K562 (cell line): ENCODE results near the gene FIG4. TPM values are rescaled to one million over a fixed set of nuclear protein-coding genes. Genes with fewer than 3 reads are reported as not detected.

Source experiments
- ATAC-seq: fragments of 200-7000 bp; cut with Tn5 transposase; 3 replicates; pipeline ENCODE4 v1.9.1; 2020; ENCODE audit warnings: moderate library complexity
- BruUV-seq: library from RNA; stranded (reverse); fragments of 400-500 nt; replicated peaks from 2 replicates; lab custom pipeline; 2021; lab: Mats Ljungman, UMichigan
- CTCF ChIA-PET: fragments of 300-600 bp; formaldehyde crosslinking; extraction: SDS; loops from one replicate; lab custom pipeline; 2021; ENCODE audit warnings: low intra/inter-chr PET ratio; lab: Yijun Ruan, JAX
- POLR2A ChIA-PET: fragments of 300-600, 350-650 bp; sonication (Branson Sonifier 250); formaldehyde crosslinking; extraction: SDS; loops from one replicate; lab custom pipeline; 2021; ENCODE audit warnings: antibody characterized with exemption, inconsistent platforms; lab: Yijun Ruan, JAX
- DNase-seq, 4 experiments: peaks; one replicate each; pipeline versions ENCODE4 v3.0.0 to v3.0.0-alpha.2; 2011 to 2018; ENCODE audit warnings: low spot score in 3 of 4, mixed read lengths in 3 of 4; ENCODE audit errors: extremely low read depth in 1 of 4
- FAIRE-seq: peaks from 2 replicates; lab custom pipeline; 2011; peaks lifted over from hg19 to GRCh38; lab: Jason Lieb, UNC
- H2AFZ ChIP-seq: 2 replicates; pipeline ENCODE4 v1.6.0; 2011; ENCODE audit warnings: low read depth, low read length, control low read depth, inconsistent platforms
- H3K27ac ChIP-seq: fragments of 200-600 bp; 3 replicates; pipeline ENCODE4 v1.8.0; 2011; ENCODE audit warnings: low read depth, mild to moderate bottlenecking, control low read depth, inconsistent platforms, low read length, moderate library complexity, mixed read lengths; ENCODE audit errors: extremely low read depth
- H3K27me3 ChIP-seq, 2 experiments: fragments of 300-600 bp in 1 of 2; 2 replicates in 1 of 2; 3 replicates in 1 of 2; pipeline versions ENCODE4 v1.6.0 to v1.8.0; 2011; ENCODE audit warnings: inconsistent platforms in 2 of 2, low read length in 2 of 2, mild to moderate bottlenecking in 1 of 2, mixed read lengths in 1 of 2, moderate library complexity in 1 of 2; ENCODE audit not compliant: control insufficient read depth in 2 of 2, insufficient read depth in 2 of 2
- H3K36me3 ChIP-seq: fragments of 300-600 bp; 3 replicates; pipeline ENCODE4 v1.8.0; 2011; ENCODE audit warnings: mild to moderate bottlenecking, low read length, inconsistent platforms; ENCODE audit not compliant: control insufficient read depth, insufficient read depth
- H3K4me1 ChIP-seq, 2 experiments: fragments of 200-600 bp in 1 of 2; replicated peaks in 1 of 2; 2 replicates in 1 of 2; 3 replicates in 1 of 2; pipeline versions ENCODE4 v1.5.1 to v1.8.0; 2011; ENCODE audit warnings: inconsistent platforms in 2 of 2, low read length in 2 of 2, mild to moderate bottlenecking in 1 of 2, mixed read lengths in 1 of 2, moderate library complexity in 1 of 2; ENCODE audit not compliant: control insufficient read depth in 2 of 2, insufficient read depth in 2 of 2
- H3K4me2 ChIP-seq: 2 replicates; pipeline ENCODE4 v1.6.1; 2011; ENCODE audit warnings: low read length, control low read depth, inconsistent platforms, mixed read lengths; ENCODE audit not compliant: insufficient read depth
- H3K4me3 ChIP-seq: fragments of 200-600 bp; sonication (generic), shearing (Covaris generic); 2 replicates; pipeline ENCODE4 v1.5.1; 2016; ENCODE audit warnings: control low read depth, inconsistent platforms
- H3K79me2 ChIP-seq: fragments of 200-600 bp; 3 replicates; pipeline ENCODE4 v1.8.0; 2011; ENCODE audit warnings: low read length, inconsistent platforms; ENCODE audit not compliant: control insufficient read depth, insufficient read depth
- H3K9ac ChIP-seq, 2 experiments: 2 replicates each; pipeline versions ENCODE4 v1.6.0 to v1.6.1; 2011; ENCODE audit warnings: low read depth in 2 of 2, low read length in 2 of 2, control low read depth in 1 of 2, inconsistent platforms in 1 of 2, mild to moderate bottlenecking in 1 of 2, mixed read lengths in 1 of 2; ENCODE audit not compliant: insufficient read depth in 1 of 2
- H3K9me1 ChIP-seq: one replicate; pipeline ENCODE4 v1.6.0; 2011; ENCODE audit warnings: inconsistent platforms, mild to moderate bottlenecking, low read length, moderate library complexity; ENCODE audit not compliant: control insufficient read depth, insufficient read depth
- H3K9me3 ChIP-seq: replicated peaks from 2 replicates; pipeline ENCODE4 v1.5.1; 2011; ENCODE audit warnings: low read depth, low read length, inconsistent platforms; ENCODE audit not compliant: control insufficient read depth, insufficient read depth
- H4K20me1 ChIP-seq: replicated peaks from 2 replicates; pipeline ENCODE4 v1.6.1; 2011; ENCODE audit warnings: low read length, inconsistent platforms, mixed read lengths; ENCODE audit not compliant: control insufficient read depth, insufficient read depth
- ATF6 ChIP-seq: sonication (generic); formaldehyde crosslinking; IDR thresholded peaks from 2 replicates; pipeline ENCODE4 v1.4.0; 2020; ENCODE audit warnings: mild to moderate bottlenecking, missing genetic modification reagents
- CBX1 ChIP-seq: sonication (generic); IDR thresholded peaks from 2 replicates; pipeline ENCODE4 v1.6.1; 2016; ENCODE audit warnings: antibody characterized with exemption, low read depth, mild to moderate bottlenecking
- DMBX1 ChIP-seq: fragments of 250-450 bp; sonication (Bioruptor Pico); IDR thresholded peaks from 2 replicates; pipeline ENCODE4 v1.8.0; 2022; ENCODE audit warnings: inconsistent platforms, mild to moderate bottlenecking, moderate library complexity, borderline replicate concordance
- FOXA3 ChIP-seq, 2 experiments: fragments of 450-650 bp in 1 of 2; sonication (generic) in 1 of 2; formaldehyde crosslinking; IDR thresholded peaks in 1 of 2; conservative IDR thresholded peaks in 1 of 2; 2 replicates each; pipeline versions ENCODE4 v1.4.0 to v1.8.0; 2020 to 2022; ENCODE audit warnings: mild to moderate bottlenecking in 2 of 2, missing genetic modification reagents in 1 of 2
- FUS ChIP-seq: fragments of 200-400 bp; formaldehyde crosslinking; optimal IDR thresholded peaks from 2 replicates; pipeline ENCODE3; 2017; ENCODE audit warnings: low read depth, low read length
- HNRNPL ChIP-seq: fragments of 200-400 bp; formaldehyde crosslinking; IDR thresholded peaks from 2 replicates; pipeline ENCODE4 v1.6.1; 2017; ENCODE audit warnings: low read depth, mild to moderate bottlenecking, low read length
- MCM3 ChIP-seq: fragments of 450-650 bp; IDR thresholded peaks from 2 replicates; pipeline ENCODE4 v1.6.1; 2016
- NR1H2 ChIP-seq: sonication (generic); formaldehyde crosslinking; IDR thresholded peaks from 2 replicates; pipeline ENCODE4 v1.4.0; 2020; ENCODE audit warnings: mild to moderate bottlenecking, missing genetic modification reagents
- NRF1 ChIP-seq, 2 experiments: fragments of 450-650 bp; IDR thresholded peaks in 1 of 2; conservative IDR thresholded peaks in 1 of 2; 2 replicates each; pipeline ENCODE4 v1.6.1; 2014; ENCODE audit warnings: mild to moderate bottlenecking in 2 of 2
- PHF20 ChIP-seq: fragments of 450-650 bp; IDR thresholded peaks from 2 replicates; pipeline ENCODE4 v1.6.1; 2018; ENCODE audit not compliant: partially characterized antibody
- RBM17 ChIP-seq: fragments of 200-400 bp; formaldehyde crosslinking; IDR thresholded peaks from 2 replicates; pipeline ENCODE4 v1.6.1; 2017; ENCODE audit warnings: low read depth, mild to moderate bottlenecking, low read length, borderline replicate concordance
- RBM34 ChIP-seq: fragments of 200-400 bp; formaldehyde crosslinking; IDR thresholded peaks from 2 replicates; pipeline ENCODE4 v1.6.1; 2018; ENCODE audit warnings: low read length, borderline replicate concordance; ENCODE audit not compliant: insufficient read depth
- SMARCA4 ChIP-seq: fragments of 450-650 bp; IDR thresholded peaks from 2 replicates; pipeline ENCODE4 v1.6.1; 2016
- STAT5B ChIP-seq: fragments of 250-450 bp; sonication (Bioruptor Pico); IDR thresholded peaks from 2 replicates; pipeline ENCODE4 v1.8.0; 2021; ENCODE audit warnings: mild to moderate bottlenecking, inconsistent platforms
- TAL1 ChIP-seq: fragments of 450-650 bp; IDR thresholded peaks from 2 replicates; pipeline ENCODE4 v1.6.1; 2016; ENCODE audit warnings: mild to moderate bottlenecking
- TRIM28 ChIP-seq: fragments of 450-650 bp; IDR thresholded peaks from 2 replicates; pipeline ENCODE4 v1.6.1; 2017
- ZNF124 ChIP-seq: sonication (generic); formaldehyde crosslinking; IDR thresholded peaks from 2 replicates; pipeline ENCODE4 v1.8.1; 2022; ENCODE audit warnings: missing genetic modification reagents
- ZNF324 ChIP-seq: fragments of 250-450 bp; sonication (Bioruptor Pico); IDR thresholded peaks from 2 replicates; pipeline ENCODE4 v1.4.0; 2020; ENCODE audit warnings: mild to moderate bottlenecking
- ZNF551 ChIP-seq: fragments of 250-450 bp; sonication (Bioruptor Pico); IDR thresholded peaks from 2 replicates; pipeline ENCODE4 v1.5.0; 2021; ENCODE audit warnings: mild to moderate bottlenecking, moderate library complexity
- WGBS: fragments of 100-300 bp; shearing (Covaris generic); methylation state at CpG from one replicate; pipeline ENCODE4 v1.1.6; 2016; ENCODE audit warnings: low coverage, mixed read lengths; ENCODE audit not compliant: insufficient coverage; ENCODE audit errors: missing lambda C conversion rate; 5-methylcytosine and 5-hydroxymethylcytosine counted together
- in situ Hi-C: fragments of 300-500 bp; cut with MboI; formaldehyde crosslinking; loops from 4 replicates; pipeline ENCODE4 v1.15.0; 2018; ENCODE audit warnings: inconsistent platforms, mixed read lengths
- intact Hi-C: fragments of 100-400 bp; cut with micrococcal nuclease; formaldehyde crosslinking; loops from 2 replicates; pipeline ENCODE4 v1.14.2; 2022
- polyA plus RNA-seq, 8 experiments: library from polyadenylated mRNA; depleted of rRNA in 4 of 8; stranded (reverse) in 5 of 8; unstranded in 3 of 8; fragments of >200 nt; fragmentation: Nextera tagmentation in 2 of 8; fragmentation: Illumina TruSeq in 1 of 8; extraction: Ambion mirVana in 2 of 8; extraction: Trizol in 1 of 8; gene quantifications; 2 replicates each; pipeline versions ENCODE4 v1.2.1 to v1.2.3, GENCODE V29; 2011 to 2014; ENCODE audit warnings: inconsistent platforms in 1 of 8, missing spikeins in 1 of 8
- total RNA-seq, 7 experiments: library from RNA; depleted of rRNA in 6 of 7; stranded (reverse); fragments of >200 nt in 6 of 7; fragmentation: Illumina TruSeq in 2 of 7; extraction: Trizol in 2 of 7; gene quantifications; 2 replicates each; pipeline versions ENCODE4 v1.2.1 to v1.2.3, GENCODE V29; 2011 to 2021; ENCODE audit warnings: low replicate concordance in 1 of 7

The FIG4 gene
- total and polyA plus RNA-seq, 9 of the 15 experiments (the other 6 are each of a cell fraction or from before 2014, with no cell fraction given) = 1.5 to 6.8 (median 4.3) TPM

GRCh38 chr6:109840796-109841195 lies 149.7 kb downstream of the FIG4 start:
- DNase-seq (no peak), FAIRE-seq (no peak), ATAC-seq (no peak)
- in situ Hi-C loops (no loop called here), intact Hi-C loops (no loop called here)
- Histone ChIP-seq H4K20me1 (no peaks in the 10 kb centered on the region), H3K4me3 (no peak overlapping the region), H3K27ac (no peak overlapping the region), H3K4me1 (no peaks in the 10 kb centered on the region), H3K27me3 (peaks cover 0 to 6% of the 10 kb centered on the region in 2 experiments; a peak in 2 of 5 replicates), H3K9me3 (no peaks in the 10 kb centered on the region), H3K4me2 (no peak overlapping the region), H3K79me2 (no peaks in the 10 kb centered on the region), H3K9ac (no peak overlapping the region), H2AFZ (no peak overlapping the region), H3K36me3 (no peaks in the 10 kb centered on the region), H3K9me1 (no peaks in the 10 kb centered on the region)
- WGBS = 3% methylated on average over 5 of the region's 5 CpGs
- no peak for TF ChIP-seq RBM34
- no peak for TF ChIP-seq DMBX1
- no peak for TF ChIP-seq HNRNPL
- TF ChIP-seq FOXA3 (CRISPR knock-in tag; conservative IDR thresholded peaks at IDR 0.05 in 1 of 2, IDR thresholded peaks at IDR 0.05 in 1 of 2) = no peak
- TF ChIP-seq FUS = no peak
- no peak for TF ChIP-seq MCM3
- no peak for TF ChIP-seq NR1H2
- TF ChIP-seq TRIM28 = no peak
- no peak for TF ChIP-seq RBM17
- no peak for TF ChIP-seq TAL1
- no peak for TF ChIP-seq ATF6 (CRISPR knock-in tag)
- TF ChIP-seq STAT5B = no peak
- TF ChIP-seq NRF1 (conservative IDR thresholded peaks at IDR 0.05 in 1 of 2, IDR thresholded peaks at IDR 0.05 in 1 of 2) = no peak
- TF ChIP-seq ZNF124 = no peak
- TF ChIP-seq ZNF324 (CRISPR knock-in tag) = no peak
- TF ChIP-seq ZNF551 (CRISPR knock-in tag) = no peak
- TF ChIP-seq PHF20 = no peak
- no peak for TF ChIP-seq SMARCA4
- TF ChIP-seq CBX1 = no peak
- no TSS peak for BruUV-seq
- CTCF ChIA-PET = no interaction called here
- POLR2A ChIA-PET = interaction anchor here (1.0 to 1.2 kb wide), 2 partner anchors 12 to 16 kb away, joined by 3 read pairs; no protein-coding TSS in a partner anchor
